ENCODE data around the gene GGA2.
"Not testable (repeated sequence)": the region's sequence is repeated elsewhere in the genome, so short reads cannot be mapped to it uniquely, and the experiment has no call there.

Gene GGA2

DNA sequence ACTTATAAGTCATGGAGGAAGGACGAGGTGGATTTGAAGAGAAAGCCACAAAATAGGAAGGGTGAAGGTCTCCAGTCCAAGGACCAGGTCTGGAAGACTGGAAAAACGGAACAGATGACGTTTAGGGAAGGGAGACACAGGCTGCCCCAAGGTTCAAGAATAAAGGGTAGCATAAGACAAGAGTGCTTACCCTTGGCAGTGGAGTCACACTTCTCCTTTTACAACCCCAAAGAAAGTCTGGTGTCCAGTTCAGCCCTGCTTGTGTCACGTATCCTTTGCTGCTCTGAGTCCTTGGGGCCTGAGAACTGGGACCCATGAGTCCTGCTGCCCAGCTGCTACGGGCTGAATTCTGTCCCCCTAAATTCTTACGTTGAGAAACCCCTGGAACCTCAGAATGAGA is 13.0 kb upstream of the GGA2 start:
- no peak for DNase-seq

DNA sequence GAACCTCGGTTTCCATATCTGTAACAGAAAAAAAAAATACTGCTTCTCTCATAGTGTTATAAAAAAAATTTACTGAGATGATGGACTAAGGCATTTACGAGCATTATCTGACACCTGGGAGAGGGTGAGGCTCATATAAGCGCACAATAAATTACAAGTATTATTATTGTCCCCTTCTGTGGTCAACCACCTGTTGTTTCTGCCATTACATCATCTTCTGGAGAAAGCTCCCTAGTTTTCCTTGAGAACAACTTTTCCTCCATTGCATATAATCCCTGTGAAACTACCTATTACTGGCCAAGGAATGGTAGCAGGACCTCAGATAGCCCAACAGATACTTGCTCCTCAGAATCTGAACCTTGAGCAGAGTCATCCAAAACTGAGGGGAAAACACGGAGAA is 11.7 kb upstream of the GGA2 start:
- no peak for DNase-seq

DNA sequence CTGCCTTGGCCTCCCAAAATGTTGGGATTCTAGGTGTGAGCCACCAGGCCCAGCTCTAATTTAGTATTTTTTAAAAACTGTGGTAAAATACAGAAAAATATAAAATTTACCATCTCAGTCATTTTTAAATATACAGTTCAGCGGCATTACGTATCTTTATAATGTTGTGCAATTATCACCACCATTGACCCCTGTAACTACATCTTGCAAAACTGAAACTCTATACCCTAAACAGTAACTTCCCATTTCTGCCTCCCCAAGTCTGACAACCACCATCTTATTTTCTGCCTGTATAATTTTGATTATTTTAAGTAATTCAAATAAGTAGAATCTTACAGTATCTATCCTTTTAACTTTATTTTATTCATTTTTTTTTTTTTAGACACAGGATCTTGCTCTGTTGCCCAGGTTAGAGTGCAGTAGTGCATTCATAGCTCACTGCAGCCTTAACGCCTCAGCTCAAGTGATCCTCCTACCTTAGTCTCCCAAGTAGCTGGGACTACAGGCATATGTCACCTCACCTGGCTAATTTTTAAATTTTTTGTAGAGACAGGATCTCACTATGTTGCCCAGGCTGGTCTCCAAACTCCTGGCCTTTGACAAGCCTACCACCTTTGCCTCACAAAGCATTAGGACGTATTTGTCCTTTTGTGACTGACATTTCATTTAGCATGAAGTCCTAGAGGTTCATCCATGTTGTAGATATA is 10.9 kb upstream of the GGA2 start:
- no peak for DNase-seq

DNA sequence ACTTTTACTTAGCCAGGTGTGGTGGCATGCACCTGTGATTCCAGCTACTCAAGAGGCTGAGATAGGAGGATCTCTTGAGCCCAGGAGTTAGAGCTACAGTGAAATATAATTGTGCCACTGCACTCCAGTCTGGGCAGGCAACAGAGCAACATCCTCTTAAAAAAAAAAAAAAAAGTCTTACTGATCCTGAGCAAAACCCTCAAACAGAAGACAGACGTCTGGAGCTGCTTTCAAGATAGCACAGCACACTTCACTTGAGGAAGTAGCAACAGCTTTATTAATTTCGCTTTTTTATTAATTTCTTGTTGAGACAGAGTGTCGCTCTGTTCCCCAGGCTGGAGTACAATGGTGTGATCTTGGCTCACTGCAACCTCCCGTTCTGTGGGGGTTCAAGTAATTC is 10.2 kb upstream of the GGA2 start:
- no peak for DNase-seq

DNA sequence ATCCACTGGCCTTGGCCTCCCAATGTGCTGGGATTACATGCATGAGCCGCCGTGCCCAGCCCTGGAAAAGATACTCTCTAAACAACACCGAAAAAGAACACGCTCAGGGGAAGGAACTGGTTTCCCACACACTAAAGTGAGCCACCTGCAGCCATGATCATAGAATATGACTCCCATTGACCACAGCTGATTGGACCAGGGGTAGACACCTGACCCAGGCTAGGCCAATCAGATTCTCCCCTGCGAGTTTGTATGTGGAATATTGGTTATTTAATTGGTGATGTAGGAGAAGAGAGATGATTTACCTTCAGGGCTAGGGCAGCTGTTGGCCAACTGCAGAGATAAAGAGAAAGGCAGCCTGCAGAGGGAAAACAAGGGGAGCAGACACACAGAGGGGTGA is 9.0 kb upstream of the GGA2 start:
- no peak for DNase-seq

DNA sequence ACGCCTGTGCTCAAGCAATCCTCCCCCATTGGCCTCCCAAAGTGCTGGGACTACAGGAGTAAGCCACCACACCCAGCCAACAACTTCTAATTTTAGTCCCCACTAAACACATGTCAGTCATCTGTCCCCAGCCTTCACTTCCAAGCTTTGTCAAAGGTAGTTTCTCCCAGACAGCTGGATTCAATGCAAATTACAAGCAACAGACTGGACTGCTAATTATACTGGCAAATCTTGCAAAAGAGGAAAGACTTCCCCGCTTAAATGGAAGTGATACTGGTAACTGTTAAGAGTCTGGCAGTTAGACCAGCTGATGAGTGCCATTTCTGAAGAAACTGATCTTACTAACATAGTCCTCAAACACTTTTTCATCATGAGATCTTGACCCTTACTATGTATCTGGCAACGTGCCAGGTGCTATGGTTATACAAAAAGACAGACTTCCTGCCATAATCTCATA is 8.2 kb upstream of the GGA2 start:
- DNase-seq = no peak

DNA sequence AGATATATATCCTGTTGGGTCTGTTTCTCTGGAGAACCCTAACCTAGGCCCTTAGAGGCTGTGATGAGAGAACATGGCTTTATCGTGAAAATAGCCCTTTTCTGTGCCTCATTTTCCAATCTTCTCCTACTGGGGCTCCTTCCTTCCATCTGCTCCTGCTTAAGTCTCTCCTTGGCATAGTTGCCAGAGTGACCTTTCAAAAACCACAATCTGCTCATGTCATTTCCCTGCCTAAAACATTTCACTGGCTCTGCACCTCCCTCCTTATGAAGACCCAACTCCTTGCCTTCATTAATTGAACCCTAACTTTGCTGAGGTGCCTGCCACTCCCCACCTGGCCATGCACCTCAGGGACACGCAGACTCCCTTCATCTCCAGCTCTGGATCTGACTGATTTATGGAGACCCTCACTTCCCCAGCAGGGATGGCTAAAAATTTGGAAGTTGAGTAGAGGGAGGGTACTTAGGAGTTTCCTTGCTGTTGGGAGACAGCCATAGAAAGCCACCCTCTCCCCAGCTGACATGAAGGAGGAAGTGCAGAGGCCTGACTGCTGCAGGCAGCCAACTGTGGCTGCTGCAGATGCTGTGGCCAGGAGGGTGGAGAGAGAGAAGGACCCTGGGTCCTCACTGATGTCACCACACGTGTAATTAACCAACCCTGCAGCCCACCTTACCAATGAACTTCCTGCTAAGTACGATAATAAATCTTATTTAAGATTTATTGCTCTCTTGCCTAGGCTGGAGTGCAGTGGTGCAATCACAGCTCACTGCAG is 6.3 kb upstream of the GGA2 start:
- DNase-seq = no peak

DNA sequence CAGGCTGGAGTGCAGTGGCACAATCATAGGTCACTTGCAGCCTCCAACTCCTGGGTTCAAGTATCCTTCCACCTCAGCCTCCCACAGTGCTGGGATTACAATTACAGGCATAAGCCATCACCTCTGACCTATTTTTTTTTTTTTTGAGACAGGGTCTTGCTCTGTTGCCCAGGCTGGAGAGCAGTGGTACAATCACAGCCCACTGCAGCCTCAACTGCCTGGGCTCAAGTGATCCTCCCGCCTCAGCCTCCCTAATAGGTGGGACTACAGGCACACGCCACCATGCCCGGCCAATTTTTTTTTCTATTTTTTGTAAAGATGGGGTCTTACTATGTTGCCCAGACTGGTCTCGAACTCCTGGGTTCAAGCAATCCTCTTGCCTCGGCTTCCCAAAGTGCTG is 5.6 kb upstream of the GGA2 start:
- no peak for DNase-seq

DNA sequence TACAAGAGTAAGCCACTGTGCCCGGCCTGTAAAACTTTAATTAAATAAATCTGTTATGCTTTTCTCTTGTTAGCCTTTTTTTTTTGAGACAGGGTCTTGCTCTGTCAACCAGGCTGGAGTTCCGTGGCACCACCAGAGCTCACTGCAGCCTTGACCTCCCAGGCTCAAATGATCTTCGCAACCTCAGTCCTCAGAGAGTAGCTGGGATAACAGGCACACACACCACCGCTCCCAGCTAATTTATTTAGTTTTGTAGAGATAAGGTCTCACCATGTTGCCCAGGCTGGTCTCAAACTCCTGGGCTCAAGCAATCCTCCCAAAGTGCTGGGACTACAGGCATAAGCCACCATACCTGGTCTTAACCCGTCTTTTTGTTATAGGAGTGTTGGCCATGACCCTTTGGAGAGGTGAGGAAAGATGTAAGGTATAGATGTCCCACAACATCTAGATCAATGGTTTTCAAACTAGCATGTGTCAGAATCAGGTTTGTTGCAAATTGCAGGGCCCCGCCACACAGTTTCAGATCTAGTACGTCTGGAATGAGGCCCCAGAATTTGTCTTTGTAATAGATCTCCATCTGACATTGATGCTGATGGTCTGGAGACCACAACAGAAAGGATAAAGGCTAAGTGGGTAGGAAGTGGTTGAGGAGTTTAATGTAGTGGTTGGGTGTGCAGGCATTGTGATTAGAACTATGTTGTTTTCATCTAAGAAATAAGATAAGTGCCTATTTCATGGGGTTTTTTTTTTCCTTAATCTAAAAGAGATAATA is 4.3 kb upstream of the GGA2 start:
- DNase-seq = no peak

DNA sequence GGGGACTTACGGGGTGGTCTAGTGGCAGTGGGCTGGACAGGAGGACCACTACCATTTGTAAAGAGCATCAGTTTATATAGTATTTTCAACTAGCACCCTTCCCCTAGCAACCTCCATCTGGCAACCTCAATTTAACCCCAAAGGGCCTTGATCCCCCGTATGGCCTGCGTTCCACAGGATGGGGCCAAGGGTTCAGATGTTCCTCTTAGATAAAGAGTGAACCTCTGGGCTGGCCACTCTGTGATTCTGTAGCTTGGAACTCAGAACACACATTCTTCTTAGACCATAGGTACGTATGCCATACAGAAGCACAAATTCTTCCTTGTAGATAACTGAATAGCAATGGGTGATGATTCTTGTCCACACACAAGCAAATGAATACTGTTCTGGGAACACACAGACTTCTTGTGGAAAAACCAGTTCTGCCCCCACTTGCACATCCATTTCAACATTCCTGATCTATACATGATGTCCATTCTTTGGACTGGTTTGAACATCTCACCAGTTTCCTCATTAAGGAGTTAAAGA is 1.9 kb upstream of the GGA2 start:
- DNase-seq = no peak

DNA sequence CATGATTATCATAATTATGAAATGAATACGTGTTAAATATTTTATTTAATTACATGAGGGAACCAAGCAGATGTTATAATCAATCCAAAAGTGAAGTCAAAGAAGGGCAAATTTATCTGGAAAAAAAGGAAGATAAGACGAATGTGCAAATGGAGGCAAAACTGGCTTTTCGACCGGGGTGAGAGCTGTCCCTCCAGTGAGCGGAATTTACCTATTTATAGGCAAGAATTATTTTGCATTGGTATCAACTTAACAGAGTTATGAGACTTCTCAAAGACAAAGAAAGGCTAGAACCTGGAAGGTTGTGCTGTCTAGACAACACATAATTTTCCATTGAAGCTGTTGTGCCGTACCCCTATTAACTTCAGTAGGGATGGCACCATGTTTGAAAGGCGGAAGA is 1.4 kb upstream of the GGA2 start:
- DNase-seq = no peak

DNA sequence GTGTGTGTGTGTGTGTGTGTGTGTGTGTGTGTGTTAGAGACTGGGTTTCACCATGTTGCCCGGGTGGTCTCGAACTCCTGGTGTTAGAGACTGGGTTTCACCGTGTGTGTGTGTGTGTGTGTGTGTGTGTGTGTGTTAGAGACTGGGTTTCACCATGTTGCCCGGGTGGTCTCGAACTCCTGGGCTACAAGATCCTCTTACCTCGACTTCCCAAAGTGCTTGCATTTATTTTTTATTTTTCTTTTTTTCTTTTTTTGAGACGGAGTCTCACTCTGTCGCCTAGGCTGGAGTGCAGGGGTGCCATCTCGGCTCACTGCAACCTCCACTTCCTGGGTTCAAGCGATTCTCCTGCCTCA is 599 bp upstream of the GGA2 start:
- not testable (repeated sequence) for DNase-seq

DNA sequence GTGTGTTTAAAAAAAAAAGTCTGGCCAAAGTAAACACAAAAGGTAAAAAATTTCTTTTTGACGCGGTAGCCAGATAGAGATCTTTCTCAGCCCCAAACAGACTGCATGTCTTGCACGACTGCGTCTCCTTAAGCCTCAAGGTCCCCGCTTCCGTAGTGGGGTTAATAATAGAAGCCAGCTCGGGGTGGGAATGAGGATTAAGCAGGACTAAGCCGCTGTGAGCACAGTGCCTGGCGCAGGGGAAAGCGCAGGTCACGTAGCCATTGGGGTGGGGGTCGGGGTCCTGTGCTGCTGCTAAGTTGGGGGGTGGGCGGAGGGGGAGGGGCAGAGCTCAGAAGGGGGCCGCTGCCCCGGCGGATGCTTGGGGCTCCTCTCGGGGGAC is 521 bp downstream of the GGA2 start:
- DNase-seq = peak; percentile 25

DNA sequence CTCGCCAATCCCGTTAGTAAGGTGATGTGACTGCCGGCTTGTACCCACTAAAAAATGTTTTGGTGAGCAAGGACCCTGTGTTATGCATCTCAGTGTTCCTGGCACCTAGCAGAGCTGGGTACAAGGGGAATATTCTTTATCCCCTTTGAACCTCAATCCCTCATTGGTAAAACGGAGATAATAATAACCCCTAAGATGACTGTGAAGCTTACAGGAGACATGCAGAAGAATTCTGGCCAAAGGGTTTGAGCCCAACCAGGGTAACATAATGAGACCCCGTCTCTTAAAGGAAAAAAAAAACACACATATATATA is 896 bp downstream of the GGA2 start:
- no peak for DNase-seq

DNA sequence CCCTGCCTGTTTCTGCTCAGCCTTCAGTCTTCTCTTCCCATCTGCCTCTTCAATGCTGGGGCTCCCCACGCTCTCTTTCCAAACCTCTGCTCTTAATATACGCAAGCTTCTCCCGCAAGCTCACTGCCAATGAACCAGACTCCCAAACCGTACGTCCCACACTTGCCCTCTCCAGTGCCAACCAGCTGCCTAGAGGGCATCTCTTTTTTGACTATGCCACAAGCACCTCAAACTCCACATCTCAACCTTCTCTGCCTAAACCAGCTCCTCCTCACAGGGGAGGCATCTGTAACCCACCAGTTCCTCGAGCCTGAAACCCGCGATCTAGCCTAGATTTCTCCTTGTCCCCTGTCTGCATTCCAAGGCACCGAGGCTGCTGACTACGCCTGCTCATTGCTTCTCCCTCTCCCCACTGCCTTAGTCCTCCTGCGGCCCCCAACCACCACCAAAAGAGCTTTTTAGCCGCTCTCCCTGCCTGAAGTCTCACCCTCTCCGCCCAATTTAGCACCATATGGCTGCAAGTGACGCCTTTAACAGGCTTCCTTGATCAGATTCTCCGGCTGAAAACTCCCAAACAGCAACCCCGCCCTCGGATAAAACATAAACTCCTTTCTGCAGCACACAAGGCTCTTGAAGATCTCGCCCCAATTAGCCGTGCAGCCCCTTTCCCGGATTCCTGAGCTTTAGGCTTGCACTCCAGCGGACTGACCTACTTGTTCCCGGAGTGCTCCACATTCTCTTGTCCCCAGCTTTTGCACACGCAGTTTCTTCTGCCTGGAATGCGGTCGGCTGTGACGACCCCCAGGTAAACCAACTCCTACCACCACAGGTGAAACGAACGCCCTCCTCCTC is 1.5 kb downstream of the GGA2 start:
- peak; percentile 10 for DNase-seq

DNA sequence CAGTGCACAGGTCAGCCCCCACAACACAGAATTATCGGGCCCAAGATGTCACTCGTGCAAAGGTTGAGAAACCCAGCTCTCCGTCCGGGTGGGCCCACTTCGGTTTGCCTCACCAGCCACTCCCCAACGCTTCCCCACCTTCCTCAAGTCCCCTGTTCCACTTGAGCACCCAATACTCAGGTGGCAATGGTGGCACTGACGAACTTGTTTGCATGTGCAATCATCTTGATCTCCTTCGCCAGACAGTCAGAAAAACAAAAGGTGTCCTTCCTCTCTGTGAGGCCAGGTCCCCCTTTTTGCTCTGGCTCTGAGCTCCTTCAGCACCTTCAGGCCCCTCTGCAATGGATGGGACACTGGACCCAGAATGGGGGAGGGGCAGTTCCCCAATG is 3.7 kb downstream of the GGA2 start:
- DNase-seq = no peak

DNA sequence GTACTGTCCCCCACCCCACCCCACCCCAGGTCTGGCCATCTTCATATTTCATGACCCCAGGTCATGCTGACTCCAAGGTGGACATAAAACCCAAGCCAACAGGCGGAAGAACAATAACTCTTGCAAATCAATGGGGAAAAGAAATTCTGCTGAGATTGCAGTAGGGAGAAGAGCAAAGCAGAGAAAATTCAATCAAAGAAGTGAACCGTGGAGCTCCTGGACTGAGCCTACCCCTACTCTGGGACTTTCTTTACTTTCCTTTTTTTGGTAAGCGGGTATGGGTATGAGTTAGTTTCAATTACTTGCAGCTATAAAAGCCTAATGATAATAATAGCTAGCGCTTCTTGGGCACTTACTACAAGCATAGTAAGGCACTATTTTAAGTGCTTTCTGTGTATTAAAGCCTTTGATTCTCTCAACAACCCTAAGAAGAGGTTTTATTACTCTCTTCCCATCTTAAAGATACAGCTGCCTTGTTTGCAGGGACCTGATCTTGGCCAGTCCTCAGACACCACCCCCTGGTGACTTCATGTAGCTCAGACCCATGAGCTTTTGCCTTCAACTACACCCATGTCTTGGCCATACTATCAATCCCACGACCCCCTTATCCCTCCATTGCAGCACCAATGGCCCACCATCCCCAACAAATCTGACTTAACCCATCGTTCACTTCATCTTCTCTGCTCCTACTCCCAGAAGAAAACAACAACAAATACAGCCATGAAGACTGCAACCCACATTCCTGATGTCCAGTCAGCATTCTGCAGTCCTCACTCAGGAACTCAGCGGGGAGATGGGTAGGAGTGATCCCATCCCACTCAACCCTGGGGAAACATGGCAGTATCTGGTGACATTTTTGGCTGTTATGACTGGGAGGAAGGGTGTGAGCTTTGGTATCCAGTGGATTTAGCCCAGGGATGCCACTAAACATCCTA is 4.4 kb downstream of the GGA2 start:
- DNase-seq = no peak

DNA sequence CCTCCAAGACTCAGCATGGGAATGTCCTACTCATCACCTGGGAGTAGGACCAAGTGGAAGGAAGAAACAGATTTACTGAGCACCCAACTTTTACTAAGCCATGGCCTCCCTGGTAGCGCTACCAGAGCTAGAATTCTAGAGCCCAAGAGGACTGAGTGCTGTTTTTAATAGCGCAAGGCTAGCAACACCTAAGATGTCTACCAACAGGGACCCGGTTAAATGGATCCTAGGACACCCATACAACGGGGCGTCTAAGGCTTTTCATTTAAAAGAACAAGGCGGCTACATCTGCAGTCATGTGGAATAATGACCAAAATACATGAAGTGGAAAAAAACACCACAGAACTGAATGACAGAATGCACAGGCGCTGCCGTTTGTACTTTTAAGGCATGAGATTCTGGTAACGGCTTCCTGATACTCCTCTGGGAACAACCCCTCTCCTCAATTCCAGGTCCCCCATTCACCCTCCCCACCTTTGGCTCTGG is 5.1 kb downstream of the GGA2 start:
- no peak for DNase-seq

DNA sequence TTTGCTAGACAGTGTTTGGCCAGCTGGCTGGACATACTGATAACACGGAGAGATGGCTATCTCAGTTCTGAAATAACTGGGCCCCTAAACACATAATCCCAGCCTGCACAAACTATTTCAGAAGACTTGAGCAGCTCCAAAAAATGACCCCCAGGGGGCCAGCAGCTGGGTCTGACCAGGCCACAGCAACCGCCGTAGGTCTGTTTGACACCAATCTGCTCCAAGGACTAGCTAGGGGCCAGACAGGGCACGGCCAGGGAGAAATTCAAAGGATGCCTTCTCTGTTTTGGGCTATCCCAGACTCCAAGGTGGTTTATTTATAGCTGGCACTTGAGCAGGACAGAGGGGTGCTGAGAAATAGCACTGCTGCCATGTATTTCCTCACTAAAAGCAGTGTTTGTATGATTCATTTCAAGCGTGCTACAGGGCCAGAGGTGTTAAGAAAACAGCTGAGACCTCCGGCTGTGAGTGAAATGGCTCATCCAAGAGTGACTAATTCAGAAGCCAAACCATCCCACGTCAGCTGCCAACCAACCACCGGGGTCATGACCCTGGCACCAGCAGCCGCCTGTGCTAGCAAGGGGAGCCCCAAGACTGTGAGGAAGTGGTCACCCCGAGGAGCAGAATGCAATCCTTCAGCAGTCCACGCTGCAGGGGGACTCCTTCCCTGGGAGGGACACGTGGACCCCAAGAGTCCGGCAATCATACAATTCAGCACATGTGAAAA is 5.7 kb downstream of the GGA2 start:
- DNase-seq = peak; percentile 84

DNA sequence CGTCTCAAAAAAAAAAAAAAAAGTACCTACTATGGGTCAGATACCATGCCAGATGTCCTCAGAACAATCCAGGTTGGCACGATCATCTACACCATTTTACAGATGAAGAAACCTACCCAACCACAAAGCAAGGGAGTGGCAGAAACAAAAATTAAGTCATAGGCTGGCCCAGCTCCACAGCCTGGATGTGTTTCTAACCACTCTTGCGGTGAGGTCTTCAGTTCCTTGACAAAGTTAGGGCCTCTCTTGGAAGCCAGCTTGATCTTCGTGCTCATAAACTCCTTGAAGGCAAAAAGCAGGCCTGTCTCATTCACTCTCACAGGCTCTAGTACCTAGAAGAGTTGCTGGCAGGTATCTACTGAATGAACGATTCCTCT is 6.2 kb downstream of the GGA2 start:
- DNase-seq = peak; percentile 31

DNA sequence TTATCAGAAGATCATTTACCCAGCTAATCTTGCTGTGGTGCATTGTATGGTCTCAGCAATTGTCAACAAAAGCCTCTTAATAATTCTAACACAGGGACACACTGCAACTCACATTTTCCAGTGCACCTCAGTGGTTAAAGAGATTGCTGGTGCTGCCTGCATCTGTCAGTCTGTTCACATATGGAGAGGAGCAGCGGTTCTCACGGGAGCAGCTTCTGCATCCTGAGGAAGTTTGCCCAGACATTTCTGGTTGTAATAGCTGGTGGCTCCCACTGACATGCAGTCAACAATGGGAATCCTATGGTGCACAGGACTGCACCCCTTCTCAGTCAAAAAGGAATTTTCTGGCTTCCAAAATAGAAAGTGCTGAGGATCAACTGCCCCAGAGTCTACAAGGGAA is 7.8 kb downstream of the GGA2 start:
- no peak for DNase-seq

Data from fibroblast of skin of abdomen (primary cell).